ENCODE measurements around the gene HIVEP1.

DNA sequence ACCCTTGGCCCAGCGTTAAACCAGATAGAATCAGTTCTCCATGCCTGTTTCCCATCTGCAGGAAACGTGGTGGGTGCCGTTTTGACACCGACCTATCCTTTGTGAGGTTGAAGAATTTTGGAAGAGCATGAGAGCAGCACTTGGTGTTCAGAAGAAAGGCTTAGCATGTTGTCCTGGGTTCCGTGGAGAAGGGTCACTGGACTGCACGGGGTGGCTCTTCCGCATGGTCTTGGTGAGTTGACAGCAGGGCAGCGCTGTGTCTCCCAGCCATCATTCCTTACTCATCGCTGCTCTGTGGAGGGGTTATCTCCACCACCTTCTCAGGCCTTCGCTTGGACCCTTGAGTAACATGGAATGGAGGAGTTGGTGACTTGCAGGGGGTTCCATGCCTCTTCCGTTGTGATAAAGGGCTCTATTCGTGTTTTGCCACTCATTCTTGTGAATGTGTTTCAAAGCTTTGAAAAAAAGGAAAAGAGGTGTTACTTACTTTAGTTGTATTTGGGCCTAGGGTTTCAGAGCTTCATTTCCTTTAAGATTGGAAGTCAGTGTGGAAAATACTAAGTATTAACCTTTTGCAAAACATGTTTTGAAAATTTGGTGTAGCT, 8.2 kb downstream of the HIVEP1 start:
- TF ChIP-seq, protein P1, sequence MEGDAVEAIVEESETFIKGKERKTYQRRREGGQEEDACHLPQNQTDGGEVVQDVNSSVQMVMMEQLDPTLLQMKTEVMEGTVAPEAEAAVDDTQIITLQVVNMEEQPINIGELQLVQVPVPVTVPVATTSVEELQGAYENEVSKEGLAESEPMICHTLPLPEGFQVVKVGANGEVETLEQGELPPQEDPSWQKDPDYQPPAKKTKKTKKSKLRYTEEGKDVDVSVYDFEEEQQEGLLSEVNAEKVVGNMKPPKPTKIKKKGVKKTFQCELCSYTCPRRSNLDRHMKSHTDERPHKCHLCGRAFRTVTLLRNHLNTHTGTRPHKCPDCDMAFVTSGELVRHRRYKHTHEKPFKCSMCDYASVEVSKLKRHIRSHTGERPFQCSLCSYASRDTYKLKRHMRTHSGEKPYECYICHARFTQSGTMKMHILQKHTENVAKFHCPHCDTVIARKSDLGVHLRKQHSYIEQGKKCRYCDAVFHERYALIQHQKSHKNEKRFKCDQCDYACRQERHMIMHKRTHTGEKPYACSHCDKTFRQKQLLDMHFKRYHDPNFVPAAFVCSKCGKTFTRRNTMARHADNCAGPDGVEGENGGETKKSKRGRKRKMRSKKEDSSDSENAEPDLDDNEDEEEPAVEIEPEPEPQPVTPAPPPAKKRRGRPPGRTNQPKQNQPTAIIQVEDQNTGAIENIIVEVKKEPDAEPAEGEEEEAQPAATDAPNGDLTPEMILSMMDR (IDR thresholded peaks at IDR 0.05): no peak
- TF ChIP-seq POLR2A (IDR thresholded peaks at IDR 0.05): no peak

All from Peyer's patch (tissue), 4 donors.